T-helper 1 cell treated with Interleukin-12 subunit alpha and Interleukin-12 subunit beta and Interleukin-4 antibody, amounts not matched to agents 30 μg/mL and 1 μg/mL, for 36 hours (primary cell): Measurements from ENCODE around the gene SLC1A7.

Source experiments
- H3K27ac Mint-ChIP-seq: one replicate; pipeline ENCODE4 v1.8.0; 2021; ENCODE audit warnings: mild to moderate bottlenecking, mixed read lengths
- H3K27me3 Mint-ChIP-seq: one replicate; pipeline ENCODE4 v1.8.0; 2021; ENCODE audit warnings: low read depth, mixed read lengths
- H3K36me3 Mint-ChIP-seq: one replicate; pipeline ENCODE4 v1.8.0; 2021; ENCODE audit warnings: low read depth, mixed read lengths
- H3K4me1 Mint-ChIP-seq: one replicate; pipeline ENCODE4 v1.8.0; 2021; ENCODE audit warnings: low read depth, mixed read lengths
- H3K4me3 Mint-ChIP-seq: one replicate; pipeline ENCODE4 v1.8.0; 2021; ENCODE audit warnings: mild to moderate bottlenecking, moderate library complexity, mixed read lengths
- H3K9me3 Mint-ChIP-seq: one replicate; pipeline ENCODE4 v1.8.0; 2021; ENCODE audit warnings: mixed read lengths

SLC1A7 gene

GRCh38 chr1:53108646-53109580 is 33.5 kb downstream of the SLC1A7 start:
- H3K27ac Mint-ChIP-seq: no peak overlapping the region
- peaks cover 5% of the 10 kb centered on the region for H3K27me3 Mint-ChIP-seq
- H3K36me3 Mint-ChIP-seq: no peaks in the 10 kb centered on the region
- H3K4me1 Mint-ChIP-seq: peaks cover 9% of the 10 kb centered on the region
- H3K4me3 Mint-ChIP-seq: no peak overlapping the region
- H3K9me3 Mint-ChIP-seq: no peaks in the 10 kb centered on the region

GRCh38 chr1:53107570-53108322 is 34.7 kb downstream of the SLC1A7 start:
- Mint-ChIP-seq H3K36me3 (no peaks in the 10 kb centered on the region), H3K27me3 (peaks cover 5% of the 10 kb centered on the region), H3K27ac (peak overlapping the region; percentile 54), H3K4me1 (peaks cover 9% of the 10 kb centered on the region), H3K9me3 (no peaks in the 10 kb centered on the region), H3K4me3 (no peak overlapping the region)

- H3K4me1 Mint-ChIP-seq: peaks cover 9% of the 10 kb centered on the region
- H3K27me3 Mint-ChIP-seq: peaks cover 5% of the 10 kb centered on the region
- H3K4me3 Mint-ChIP-seq: no peak overlapping the region
- H3K9me3 Mint-ChIP-seq: no peaks in the 10 kb centered on the region
- H3K27ac Mint-ChIP-seq: no peak overlapping the region
- H3K36me3 Mint-ChIP-seq: no peaks in the 10 kb centered on the region
Observed at GRCh38 chr1:53107090-53107489, 35.3 kb downstream of the SLC1A7 start.

- Mint-ChIP-seq H3K4me3 (no peak overlapping the region), H3K27ac (no peak overlapping the region), H3K9me3 (no peaks in the 10 kb centered on the region), H3K4me1 (peaks cover 9% of the 10 kb centered on the region), H3K27me3 (peaks cover 5% of the 10 kb centered on the region), H3K36me3 (no peaks in the 10 kb centered on the region)
Observed at GRCh38 chr1:53104289-53104913, 38.0 kb downstream of the SLC1A7 start.

- H3K27me3 Mint-ChIP-seq: no peaks in the 10 kb centered on the region
- no peak overlapping the region for H3K4me3 Mint-ChIP-seq
- no peaks in the 10 kb centered on the region for H3K36me3 Mint-ChIP-seq
- no peak overlapping the region for H3K27ac Mint-ChIP-seq
- H3K9me3 Mint-ChIP-seq: no peaks in the 10 kb centered on the region
- H3K4me1 Mint-ChIP-seq: no peaks in the 10 kb centered on the region
Observed at GRCh38 chr1:53094533-53094919, 47.9 kb downstream of the SLC1A7 start.

GRCh38 chr1:53093778-53094532 is 48.5 kb downstream of the SLC1A7 start:
- H3K36me3 Mint-ChIP-seq: no peaks in the 10 kb centered on the region
- H3K9me3 Mint-ChIP-seq: no peaks in the 10 kb centered on the region
- H3K27ac Mint-ChIP-seq: no peak overlapping the region

GRCh38 chr1:53093451-53093754 is 49.0 kb downstream of the SLC1A7 start:
- no peaks in the 10 kb centered on the region for H3K9me3 Mint-ChIP-seq
- no peak overlapping the region for H3K27ac Mint-ChIP-seq
- no peaks in the 10 kb centered on the region for H3K36me3 Mint-ChIP-seq
- no peaks in the 10 kb centered on the region for H3K4me1 Mint-ChIP-seq
- no peak overlapping the region for H3K4me3 Mint-ChIP-seq
- H3K27me3 Mint-ChIP-seq: no peaks in the 10 kb centered on the region

More at GRCh38 chr1:53093778-53094532, 48.5 kb downstream of the SLC1A7 start:
- Mint-ChIP-seq H3K4me3 (no peak overlapping the region), H3K4me1 (no peaks in the 10 kb centered on the region), H3K27me3 (no peaks in the 10 kb centered on the region)

GRCh38 chr1:53092659-53093450 is 49.6 kb downstream of the SLC1A7 start:
- Mint-ChIP-seq H3K9me3 (no peaks in the 10 kb centered on the region), H3K36me3 (no peaks in the 10 kb centered on the region), H3K4me1 (no peaks in the 10 kb centered on the region), H3K27ac (no peak overlapping the region), H3K27me3 (no peaks in the 10 kb centered on the region), H3K4me3 (no peak overlapping the region)

- H3K4me3 Mint-ChIP-seq: no peak overlapping the region
- no peaks in the 10 kb centered on the region for H3K9me3 Mint-ChIP-seq
- no peaks in the 10 kb centered on the region for H3K36me3 Mint-ChIP-seq
- no peak overlapping the region for H3K27ac Mint-ChIP-seq
- no peaks in the 10 kb centered on the region for H3K27me3 Mint-ChIP-seq
- no peaks in the 10 kb centered on the region for H3K4me1 Mint-ChIP-seq
Observed at GRCh38 chr1:53091841-53092645, 50.4 kb downstream of the SLC1A7 start.

- Mint-ChIP-seq H3K4me3 (no peak overlapping the region), H3K4me1 (no peaks in the 10 kb centered on the region)
Observed at GRCh38 chr1:53090227-53091147, 52.0 kb downstream of the SLC1A7 start.

GRCh38 chr1:53089478-53090226 is 52.8 kb downstream of the SLC1A7 start:
- Mint-ChIP-seq H3K36me3 (no peaks in the 10 kb centered on the region), H3K4me3 (no peak overlapping the region), H3K9me3 (no peaks in the 10 kb centered on the region), H3K27me3 (no peaks in the 10 kb centered on the region), H3K27ac (no peak overlapping the region), H3K4me1 (no peaks in the 10 kb centered on the region)

More at GRCh38 chr1:53090227-53091147, 52.0 kb downstream of the SLC1A7 start:
- Mint-ChIP-seq H3K27ac (no peak overlapping the region), H3K27me3 (no peaks in the 10 kb centered on the region), H3K9me3 (no peaks in the 10 kb centered on the region), H3K36me3 (no peaks in the 10 kb centered on the region)
